ENCODE measurements around the gene HMGCS1.
A peak's percentile ranks its signal among the peaks of the same experiment; 100 is the strongest.
"Not testable (repeated sequence)": the region's sequence is repeated elsewhere in the genome, so short reads cannot be mapped to it uniquely, and the experiment has no call there.

HMGCS1 gene

GRCh38 chr5:43312076-43312661 lies 1.0 kb downstream of the HMGCS1 start:
- no peak for DNase-seq

GRCh38 chr5:43309637-43310036 lies 3.6 kb downstream of the HMGCS1 start:
- DNase-seq: no peak

GRCh38 chr5:43309122-43309521 lies 4.1 kb downstream of the HMGCS1 start:
- no peak for DNase-seq

- DNase-seq: not testable (repeated sequence)
Observed at GRCh38 chr5:43306954-43307353, 6.3 kb downstream of the HMGCS1 start.

GRCh38 chr5:43305948-43306565 lies 7.2 kb downstream of the HMGCS1 start:
- no peak for DNase-seq

- DNase-seq: no peak
Observed at GRCh38 chr5:43304525-43304924, 8.7 kb downstream of the HMGCS1 start.

- no peak for DNase-seq
Observed at GRCh38 chr5:43303242-43303641, 10.0 kb downstream of the HMGCS1 start.

- no peak for DNase-seq
Observed at GRCh38 chr5:43302481-43302880, 10.7 kb downstream of the HMGCS1 start.

GRCh38 chr5:43301653-43302091 lies 11.5 kb downstream of the HMGCS1 start:
- no peak for DNase-seq

GRCh38 chr5:43300112-43300511 lies 13.1 kb downstream of the HMGCS1 start:
- DNase-seq: no peak

GRCh38 chr5:43298443-43298842 lies 14.8 kb downstream of the HMGCS1 start:
- DNase-seq: no peak

- DNase-seq: no peak
Observed at GRCh38 chr5:43296835-43297234, 16.4 kb downstream of the HMGCS1 start.

GRCh38 chr5:43295202-43295601 lies 18.0 kb downstream of the HMGCS1 start:
- no peak for DNase-seq

GRCh38 chr5:43294226-43294625 lies 19.0 kb downstream of the HMGCS1 start:
- no peak for DNase-seq

- no peak for DNase-seq
Observed at GRCh38 chr5:43290726-43291125, 22.5 kb downstream of the HMGCS1 start.

GRCh38 chr5:43288269-43288831 lies 24.9 kb downstream of the HMGCS1 start:
- DNase-seq: no peak

GRCh38 chr5:43287493-43287892 lies 25.7 kb downstream of the HMGCS1 start:
- no peak for DNase-seq

GRCh38 chr5:43286623-43287022 lies 26.6 kb downstream of the HMGCS1 start:
- no peak for DNase-seq

GRCh38 chr5:43281840-43282658 lies 31.2 kb downstream of the HMGCS1 start:
- DNase-seq: peak; percentile 24

- no peak for DNase-seq
Observed at GRCh38 chr5:43279548-43280274, 33.5 kb downstream of the HMGCS1 start.

- no peak for DNase-seq
Observed at GRCh38 chr5:43275391-43275790, 37.8 kb downstream of the HMGCS1 start.

- no peak for DNase-seq
Observed at GRCh38 chr5:43274435-43275114, 38.6 kb downstream of the HMGCS1 start.

All from stimulated activated CD4-positive, alpha-beta T cell treated with anti-CD3 and anti-CD28 coated beads, Interleukin-15, amount 100 ng/mL, for 24 hours (primary cell).